T-helper 2 cell treated with Interferon-gamma antibody and Interleukin-4, amounts not matched to agents 5 μg/mL and 100 μg/mL, for 36 hours (primary cell): ENCODE measurements around the gene NACC2.

ENCODE experiments used
- DNase-seq: peaks from one replicate; pipeline ENCODE4 v3.0.0; 2021; ENCODE audit warnings: low spot score
- H3K27ac Mint-ChIP-seq: one replicate; pipeline ENCODE4 v1.8.0; 2021; ENCODE audit warnings: mild to moderate bottlenecking, mixed read lengths
- H3K27me3 Mint-ChIP-seq: one replicate; pipeline ENCODE4 v1.8.0; 2021; ENCODE audit warnings: low read depth, mixed read lengths
- H3K36me3 Mint-ChIP-seq: one replicate; pipeline ENCODE4 v1.8.0; 2021; ENCODE audit warnings: low read depth, mixed read lengths
- H3K4me1 Mint-ChIP-seq: one replicate; pipeline ENCODE4 v1.8.0; 2021; ENCODE audit warnings: low read depth, mixed read lengths
- H3K4me3 Mint-ChIP-seq: one replicate; pipeline ENCODE4 v1.8.0; 2022; ENCODE audit warnings: mild to moderate bottlenecking, moderate library complexity, mixed read lengths
- H3K9me3 Mint-ChIP-seq: one replicate; pipeline ENCODE4 v1.8.0; 2021; ENCODE audit warnings: mixed read lengths

NACC2 gene

GRCh38 chr9:136059851-136060670, 35.0 kb downstream of the NACC2 start:
- Mint-ChIP-seq H3K4me3 (no peak overlapping the region), H3K4me1 (no peaks in the 10 kb centered on the region), H3K36me3 (no peaks in the 10 kb centered on the region), H3K27me3 (no peaks in the 10 kb centered on the region), H3K9me3 (no peaks in the 10 kb centered on the region), H3K27ac (no peak overlapping the region)
- no peak for DNase-seq

- Mint-ChIP-seq H3K36me3 (no peaks in the 10 kb centered on the region), H3K27ac (no peak overlapping the region), H3K27me3 (no peaks in the 10 kb centered on the region), H3K4me1 (no peaks in the 10 kb centered on the region), H3K9me3 (no peaks in the 10 kb centered on the region), H3K4me3 (no peak overlapping the region)
- DNase-seq, result no peak
These were observed 35.7 kb downstream of the NACC2 start for GRCh38 chr9:136059321-136059791.

- Mint-ChIP-seq H3K9me3 (no peaks in the 10 kb centered on the region), H3K4me3 (no peak overlapping the region), H3K27me3 (no peaks in the 10 kb centered on the region), H3K27ac (no peak overlapping the region), H3K36me3 (no peaks in the 10 kb centered on the region), H3K4me1 (no peaks in the 10 kb centered on the region)
- DNase-seq, result no peak
These were observed 36.2 kb downstream of the NACC2 start for GRCh38 chr9:136058801-136059302.

GRCh38 chr9:136058084-136058483, 37.0 kb downstream of the NACC2 start:
- Mint-ChIP-seq H3K4me1 (no peaks in the 10 kb centered on the region), H3K9me3 (no peaks in the 10 kb centered on the region), H3K27ac (no peak overlapping the region), H3K4me3 (no peak overlapping the region), H3K36me3 (no peaks in the 10 kb centered on the region), H3K27me3 (no peaks in the 10 kb centered on the region)
- DNase-seq, result no peak

GRCh38 chr9:136057236-136058081, 37.6 kb downstream of the NACC2 start:
- Mint-ChIP-seq H3K9me3 (no peaks in the 10 kb centered on the region), H3K27me3 (no peaks in the 10 kb centered on the region), H3K4me1 (no peaks in the 10 kb centered on the region), H3K36me3 (no peaks in the 10 kb centered on the region), H3K27ac (no peak overlapping the region), H3K4me3 (no peak overlapping the region)
- no peak for DNase-seq

GRCh38 chr9:136056546-136057235, 38.4 kb downstream of the NACC2 start:
- Mint-ChIP-seq H3K9me3 (no peaks in the 10 kb centered on the region), H3K36me3 (no peaks in the 10 kb centered on the region), H3K27ac (no peak overlapping the region), H3K27me3 (peaks cover 6% of the 10 kb centered on the region), H3K4me3 (no peak overlapping the region), H3K4me1 (no peaks in the 10 kb centered on the region)
- DNase-seq, result no peak

GRCh38 chr9:136055715-136056545, 39.2 kb downstream of the NACC2 start:
- DNase-seq, result no peak
- Mint-ChIP-seq H3K4me3 (no peak overlapping the region), H3K27ac (no peak overlapping the region), H3K9me3 (no peaks in the 10 kb centered on the region), H3K27me3 (peaks cover 6% of the 10 kb centered on the region), H3K4me1 (no peaks in the 10 kb centered on the region), H3K36me3 (no peaks in the 10 kb centered on the region)

GRCh38 chr9:136054798-136055714, 40.0 kb downstream of the NACC2 start:
- DNase-seq, result no peak
- Mint-ChIP-seq H3K4me1 (no peaks in the 10 kb centered on the region), H3K27ac (no peak overlapping the region), H3K4me3 (no peak overlapping the region), H3K27me3 (peaks cover 6% of the 10 kb centered on the region), H3K36me3 (no peaks in the 10 kb centered on the region), H3K9me3 (no peaks in the 10 kb centered on the region)

GRCh38 chr9:136054146-136054545, 40.9 kb downstream of the NACC2 start:
- H3K27ac Mint-ChIP-seq, result no peak overlapping the region
- H3K4me3 Mint-ChIP-seq, result no peak overlapping the region
- no peaks in the 10 kb centered on the region for H3K36me3 Mint-ChIP-seq
- no peak for DNase-seq
- peaks cover 6% of the 10 kb centered on the region for H3K27me3 Mint-ChIP-seq
- no peaks in the 10 kb centered on the region for H3K4me1 Mint-ChIP-seq
- H3K9me3 Mint-ChIP-seq, result no peaks in the 10 kb centered on the region

GRCh38 chr9:136053757-136054142, 41.3 kb downstream of the NACC2 start:
- no peaks in the 10 kb centered on the region for H3K36me3 Mint-ChIP-seq

GRCh38 chr9:136052991-136053756, 41.9 kb downstream of the NACC2 start:
- H3K36me3 Mint-ChIP-seq, result no peaks in the 10 kb centered on the region
- peaks cover 6% of the 10 kb centered on the region for H3K27me3 Mint-ChIP-seq
- H3K4me3 Mint-ChIP-seq, result no peak overlapping the region
- H3K9me3 Mint-ChIP-seq, result no peaks in the 10 kb centered on the region
- H3K27ac Mint-ChIP-seq, result no peak overlapping the region
- no peak for DNase-seq
- no peaks in the 10 kb centered on the region for H3K4me1 Mint-ChIP-seq

More at GRCh38 chr9:136053757-136054142, 41.3 kb downstream of the NACC2 start:
- H3K4me1 Mint-ChIP-seq, result no peaks in the 10 kb centered on the region
- no peak overlapping the region for H3K4me3 Mint-ChIP-seq
- H3K27ac Mint-ChIP-seq, result no peak overlapping the region
- H3K9me3 Mint-ChIP-seq, result no peaks in the 10 kb centered on the region
- peaks cover 6% of the 10 kb centered on the region for H3K27me3 Mint-ChIP-seq
- DNase-seq, result no peak

GRCh38 chr9:136052472-136052880, 42.6 kb downstream of the NACC2 start:
- Mint-ChIP-seq H3K36me3 (no peaks in the 10 kb centered on the region), H3K4me3 (no peak overlapping the region), H3K4me1 (no peaks in the 10 kb centered on the region), H3K27me3 (peaks cover 6% of the 10 kb centered on the region), H3K9me3 (no peaks in the 10 kb centered on the region), H3K27ac (no peak overlapping the region)
- no peak for DNase-seq
